HEK293 (cell line): ENCODE results near the gene RNU1-2.
"Not testable (repeated sequence)": the region's sequence is repeated elsewhere in the genome, so short reads cannot be mapped to it uniquely, and the experiment has no call there.

Experiments used
- CTCF ChIP-seq: fragments of 450-650 bp; formaldehyde crosslinking; IDR thresholded peaks from 2 replicates; pipeline ENCODE4 v1.5.1; 2016; ENCODE audit warnings: missing biosample characterization, missing genetic modification characterization
- ZEB2 ChIP-seq: fragments of 450-650 bp; formaldehyde crosslinking; IDR thresholded peaks from 2 replicates; pipeline ENCODE4 v1.5.1; 2016; ENCODE audit warnings: missing biosample characterization, missing genetic modification characterization
- ZNF175 ChIP-seq: fragments of 450-650 bp; formaldehyde crosslinking; IDR thresholded peaks from 2 replicates; pipeline ENCODE4 v1.5.1; 2016; ENCODE audit warnings: missing biosample characterization, missing genetic modification characterization
- ZNF707 ChIP-seq: fragments of 450-650 bp; formaldehyde crosslinking; IDR thresholded peaks from 2 replicates; pipeline ENCODE4 v1.5.1; 2016; ENCODE audit warnings: missing biosample characterization, missing genetic modification characterization

GRCh38 chr1:16869996-16870395 is 25.8 kb upstream of the RNU1-2 start:
- TF ChIP-seq ZNF707 (tag by site-specific recombination); ZEB2 (tag by site-specific recombination); ZNF175 (tag by site-specific recombination); CTCF: not testable (repeated sequence)
